HFFc6 (cell line): Measurements from ENCODE around the gene TBKBP1. TPM values are rescaled to one million over a fixed set of nuclear protein-coding genes. Genes with fewer than 3 reads are reported as not detected.

Experiments used
- DNase-seq: peaks from one replicate; pipeline ENCODE4 v3.0.0-alpha.2; 2018
- H3K27ac Mint-ChIP-seq: 2 replicates; pipeline ENCODE4 v1.8.0; 2020; ENCODE audit warnings: mild to moderate bottlenecking, mixed read lengths
- H3K27me3 Mint-ChIP-seq: 2 replicates; pipeline ENCODE4 v1.8.0; 2021; ENCODE audit warnings: mild to moderate bottlenecking, moderate library complexity, mixed read lengths; ENCODE audit not compliant: insufficient read depth
- H3K36me3 Mint-ChIP-seq: 2 replicates; pipeline ENCODE4 v1.8.0; 2021; ENCODE audit warnings: low read depth, mixed read lengths
- H3K4me1 Mint-ChIP-seq: 2 replicates; pipeline ENCODE4 v1.8.0; 2020; ENCODE audit warnings: low read depth, mixed read lengths
- H3K4me3 Mint-ChIP-seq: 2 replicates; pipeline ENCODE4 v1.8.0; 2020; ENCODE audit warnings: mild to moderate bottlenecking, moderate library complexity, mixed read lengths
- H3K9me3 Mint-ChIP-seq: 2 replicates; pipeline ENCODE4 v1.8.0; 2020; ENCODE audit warnings: mild to moderate bottlenecking, mixed read lengths
- total RNA-seq, 6 experiments: library from RNA; stranded (reverse); fragmentation: NEBNext Ultra II Directional; extraction: Animal tissue kit (Norgen Biotek cat#: 25700); gene quantifications; 2 replicates in 1 of 6; 3 replicates in 5 of 6; pipeline ENCODE4 v1.2.3, GENCODE V29; 2021
- TF ChIP-seq, protein P1 (sequence below): fragments of 200-600 bp; sonication (generic); IDR thresholded peaks from 2 replicates; pipeline ENCODE4 v1.5.0; 2021; ENCODE audit warnings: antibody characterized with exemption, mild to moderate bottlenecking

Gene TBKBP1
- total RNA-seq, 6 experiments from 2014 or later: 6.6 to 8.3 (median 7.7) TPM

DNA sequence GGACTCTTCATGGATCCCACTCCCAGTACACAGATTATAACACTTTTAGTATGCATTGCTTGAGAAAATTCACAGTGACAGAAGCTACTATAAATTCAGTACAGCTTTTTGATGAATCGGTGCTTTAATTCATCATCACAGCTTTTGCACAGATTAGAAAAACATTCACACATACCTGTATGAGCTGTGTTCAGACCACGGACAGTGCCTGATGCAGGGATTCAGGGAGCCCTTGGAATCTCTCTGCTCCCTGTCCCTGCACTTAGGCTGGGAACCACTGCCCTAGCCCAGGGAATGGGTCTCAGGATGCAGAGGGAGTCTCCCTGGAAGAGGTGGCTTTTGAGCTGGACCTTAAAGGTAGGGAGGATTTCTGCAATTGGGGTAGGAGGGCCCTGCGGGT lies 13.9 kb downstream of the TBKBP1 start:
- Mint-ChIP-seq H3K36me3 (0 out of 2 replicates have a peak, but pooled peaks cover 5% of the 10 kb centered on the region), H3K9me3 (no peaks in the 10 kb centered on the region), H3K4me1 (peaks cover 24% of the 10 kb centered on the region), H3K4me3 (peak overlapping the region; percentile 37; the same call in 1 of the 2 replicates), H3K27me3 (peaks cover 15% of the 10 kb centered on the region), H3K27ac (no peak overlapping the region)
- TF ChIP-seq, protein P1, sequence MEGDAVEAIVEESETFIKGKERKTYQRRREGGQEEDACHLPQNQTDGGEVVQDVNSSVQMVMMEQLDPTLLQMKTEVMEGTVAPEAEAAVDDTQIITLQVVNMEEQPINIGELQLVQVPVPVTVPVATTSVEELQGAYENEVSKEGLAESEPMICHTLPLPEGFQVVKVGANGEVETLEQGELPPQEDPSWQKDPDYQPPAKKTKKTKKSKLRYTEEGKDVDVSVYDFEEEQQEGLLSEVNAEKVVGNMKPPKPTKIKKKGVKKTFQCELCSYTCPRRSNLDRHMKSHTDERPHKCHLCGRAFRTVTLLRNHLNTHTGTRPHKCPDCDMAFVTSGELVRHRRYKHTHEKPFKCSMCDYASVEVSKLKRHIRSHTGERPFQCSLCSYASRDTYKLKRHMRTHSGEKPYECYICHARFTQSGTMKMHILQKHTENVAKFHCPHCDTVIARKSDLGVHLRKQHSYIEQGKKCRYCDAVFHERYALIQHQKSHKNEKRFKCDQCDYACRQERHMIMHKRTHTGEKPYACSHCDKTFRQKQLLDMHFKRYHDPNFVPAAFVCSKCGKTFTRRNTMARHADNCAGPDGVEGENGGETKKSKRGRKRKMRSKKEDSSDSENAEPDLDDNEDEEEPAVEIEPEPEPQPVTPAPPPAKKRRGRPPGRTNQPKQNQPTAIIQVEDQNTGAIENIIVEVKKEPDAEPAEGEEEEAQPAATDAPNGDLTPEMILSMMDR: no peak
- no peak for DNase-seq

DNA sequence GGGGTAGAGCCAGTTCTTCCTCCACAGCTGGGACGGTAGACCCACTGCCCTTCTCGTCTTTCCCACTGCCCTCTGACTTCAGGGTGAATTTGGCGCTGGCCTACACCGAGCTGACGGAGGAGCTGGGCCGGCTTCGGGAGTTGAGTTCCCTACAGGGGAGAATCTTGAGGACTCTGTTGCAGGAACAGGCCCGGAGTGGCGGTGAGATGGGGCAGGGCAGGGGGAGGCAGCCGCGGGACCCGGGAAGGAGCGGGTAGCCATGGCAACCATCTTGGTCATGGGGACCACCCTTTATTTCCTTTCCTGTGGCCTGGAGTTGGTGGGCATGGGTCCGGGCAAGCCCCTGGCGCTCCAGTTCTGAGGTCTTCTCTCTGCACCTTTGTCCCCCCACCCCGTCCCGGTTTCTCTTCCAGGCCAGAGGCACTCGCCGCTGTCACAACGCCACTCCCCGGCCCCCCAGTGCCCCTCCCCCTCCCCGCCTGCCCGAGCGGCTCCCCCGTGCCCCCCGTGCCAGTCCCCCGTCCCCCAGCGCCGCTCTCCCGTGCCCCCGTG lies 14.4 kb downstream of the TBKBP1 start:
- Mint-ChIP-seq H3K4me3 (peak overlapping the region; percentile 37; the same call in 1 of the 2 replicates), H3K9me3 (no peaks in the 10 kb centered on the region), H3K36me3 (0 out of 2 replicates have a peak, but pooled peaks cover 5% of the 10 kb centered on the region), H3K27ac (no peak overlapping the region), H3K27me3 (peaks cover 19% of the 10 kb centered on the region), H3K4me1 (peaks cover 24% of the 10 kb centered on the region)
- DNase-seq: no peak
- TF ChIP-seq, protein P1: no peak

DNA sequence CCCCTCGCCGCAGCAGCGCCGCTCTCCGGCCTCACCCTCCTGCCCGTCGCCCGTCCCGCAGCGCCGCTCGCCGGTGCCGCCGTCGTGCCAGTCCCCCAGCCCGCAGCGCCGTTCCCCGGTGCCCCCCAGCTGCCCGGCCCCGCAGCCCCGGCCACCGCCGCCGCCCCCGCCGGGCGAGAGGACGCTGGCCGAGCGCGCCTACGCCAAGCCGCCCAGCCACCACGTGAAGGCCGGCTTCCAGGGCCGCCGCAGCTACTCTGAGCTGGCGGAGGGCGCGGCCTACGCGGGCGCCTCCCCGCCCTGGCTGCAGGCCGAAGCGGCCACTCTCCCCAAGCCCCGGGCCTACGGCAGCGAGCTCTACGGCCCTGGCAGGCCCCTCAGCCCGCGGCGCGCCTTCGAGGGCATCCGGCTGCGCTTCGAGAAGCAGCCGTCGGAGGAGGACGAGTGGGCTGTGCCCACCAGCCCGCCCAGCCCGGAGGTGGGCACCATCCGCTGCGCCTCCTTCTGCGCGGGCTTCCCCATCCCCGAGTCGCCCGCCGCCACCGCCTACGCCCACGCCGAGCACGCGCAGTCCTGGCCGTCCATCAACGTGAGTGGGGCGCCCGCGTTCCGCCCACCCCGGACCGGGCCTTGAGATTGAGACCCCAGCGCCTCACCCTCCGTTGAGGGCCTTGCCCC lies 15.0 kb downstream of the TBKBP1 start:
- 0 out of 2 replicates have a peak, but pooled peaks cover 5% of the 10 kb centered on the region for H3K36me3 Mint-ChIP-seq
- no peaks in the 10 kb centered on the region for H3K9me3 Mint-ChIP-seq
- H3K4me3 Mint-ChIP-seq: no peak overlapping the region
- peaks cover 24% of the 10 kb centered on the region for H3K4me1 Mint-ChIP-seq
- H3K27me3 Mint-ChIP-seq: peaks cover 24% of the 10 kb centered on the region
- H3K27ac Mint-ChIP-seq: no peak overlapping the region
- TF ChIP-seq, protein P1: no peak
- DNase-seq: no peak

DNA sequence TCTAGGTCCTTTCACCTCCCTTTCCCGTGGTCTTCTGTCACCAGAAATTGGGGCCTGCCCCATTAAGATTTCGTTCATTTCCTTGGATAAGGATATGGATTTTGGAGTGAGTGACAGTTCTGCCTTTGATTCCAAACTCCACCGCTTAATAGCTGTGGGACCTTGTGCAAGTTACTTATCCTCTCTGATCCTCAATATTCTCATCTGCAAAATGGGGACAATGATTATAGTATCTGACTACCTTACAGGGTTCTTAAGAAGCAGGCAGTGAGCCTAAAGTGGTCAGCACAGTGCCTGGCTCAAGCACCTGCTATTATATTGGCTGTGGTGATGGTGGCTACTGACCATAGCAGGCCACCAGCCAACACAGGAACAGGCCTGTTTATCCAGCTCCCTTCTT lies 15.6 kb downstream of the TBKBP1 start:
- no peak for DNase-seq
- Mint-ChIP-seq H3K9me3 (no peaks in the 10 kb centered on the region), H3K4me1 (peaks cover 24% of the 10 kb centered on the region), H3K27me3 (peaks cover 28% of the 10 kb centered on the region), H3K4me3 (peak overlapping the region; percentile 29), H3K27ac (no peak overlapping the region), H3K36me3 (0 out of 2 replicates have a peak, but pooled peaks cover 5% of the 10 kb centered on the region)
- TF ChIP-seq, protein P1: no peak

DNA sequence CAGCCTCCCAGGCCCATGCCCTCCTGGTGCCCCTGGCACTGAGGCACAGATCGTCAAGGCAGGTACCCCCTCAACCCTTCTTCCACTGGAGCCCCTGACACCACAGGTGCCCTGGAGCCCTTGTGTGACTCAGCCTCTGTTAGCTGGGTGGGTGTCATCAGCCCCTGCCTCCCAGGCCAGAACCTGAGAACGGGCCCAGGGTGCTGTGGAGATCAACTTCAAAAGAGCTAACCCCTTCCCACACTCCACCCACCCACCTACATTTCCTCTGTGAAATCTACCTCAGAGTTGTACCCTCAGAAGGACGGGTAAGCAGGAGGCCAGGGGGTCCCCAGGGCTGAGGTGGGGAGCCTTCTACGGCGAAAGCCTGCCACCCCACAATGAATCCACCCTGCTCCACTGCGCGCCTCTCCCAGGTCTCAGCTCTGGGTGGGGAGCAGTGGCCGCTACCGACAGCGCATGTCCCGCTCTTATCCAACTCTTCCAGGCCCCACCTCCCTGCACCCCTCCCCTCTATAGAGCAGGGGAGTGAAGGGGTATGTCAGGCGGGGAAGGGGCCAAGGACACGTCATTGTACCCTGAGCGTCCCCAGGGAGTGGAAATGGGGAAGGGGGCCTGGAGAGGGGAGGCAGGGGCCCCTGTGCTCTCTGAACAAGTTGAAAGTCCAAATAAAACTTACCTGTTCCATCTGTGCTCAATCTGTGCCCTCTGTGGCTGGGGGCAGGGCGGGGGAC lies 17.6 kb downstream of the TBKBP1 start:
- Mint-ChIP-seq H3K27ac (no peak overlapping the region), H3K9me3 (no peaks in the 10 kb centered on the region), H3K4me3 (no peak overlapping the region), H3K4me1 (peaks cover 12% of the 10 kb centered on the region), H3K36me3 (0 out of 2 replicates have a peak, but pooled peaks cover 5% of the 10 kb centered on the region), H3K27me3 (peaks cover 38% of the 10 kb centered on the region)
- DNase-seq: no peak
- TF ChIP-seq, protein P1: no peak
